Endothelial cell of umbilical vein (primary cell): ENCODE measurements around the gene MUC4. TPM values are rescaled to one million over a fixed set of nuclear protein-coding genes. Genes with fewer than 3 reads are reported as not detected.

ENCODE experiments used
- BruUV-seq: library from RNA; stranded (reverse); fragments of 400-500 nt; replicated peaks from 2 replicates; lab custom pipeline; 2021; lab: Mats Ljungman, UMichigan
- CTCF ChIA-PET: fragments of 300-600, 350-600 bp; sonication (Branson Sonifier 250); formaldehyde crosslinking; loops from one replicate; lab custom pipeline; 2021; ENCODE audit warnings: antibody characterized with exemption, inconsistent platforms; lab: Charles Lee
- POLR2A ChIA-PET: fragments of 300-600, 350-600 bp; sonication (Branson Sonifier 250); formaldehyde crosslinking; loops from one replicate; lab custom pipeline; 2021; ENCODE audit warnings: antibody characterized with exemption, inconsistent platforms; lab: Charles Lee
- DNase-seq: peaks from one replicate; pipeline ENCODE4 v3.0.0-alpha.2; 2011; ENCODE audit warnings: low read depth, low spot score
- FAIRE-seq: peaks from 2 replicates; lab custom pipeline; 2011; peaks lifted over from hg19 to GRCh38; lab: Jason Lieb, UNC
- H2AFZ ChIP-seq: 2 replicates; pipeline ENCODE4 v1.6.0; 2012; ENCODE audit warnings: low read depth, low read length, control low read depth, inconsistent platforms
- H3K27ac ChIP-seq: 2 replicates; pipeline ENCODE4 v1.5.1; 2011; ENCODE audit warnings: low read depth, mild to moderate bottlenecking, control low read depth, low read length, moderate library complexity; ENCODE audit not compliant: insufficient read depth
- H3K27me3 ChIP-seq, 2 experiments: 2 replicates each; pipeline versions ENCODE4 v1.6.0 to v1.6.1; 2011; ENCODE audit warnings: low read length in 2 of 2, mixed read lengths in 1 of 2; ENCODE audit not compliant: control insufficient read depth in 2 of 2, insufficient read depth in 2 of 2
- H3K36me3 ChIP-seq, 2 experiments: 2 replicates in 1 of 2; 3 replicates in 1 of 2; pipeline ENCODE4 v1.5.1; 2011; ENCODE audit warnings: low read length in 2 of 2, mild to moderate bottlenecking in 1 of 2, moderate library complexity in 1 of 2; ENCODE audit not compliant: control insufficient read depth in 2 of 2, insufficient read depth in 2 of 2; ENCODE audit errors: extremely low read depth in 1 of 2
- H3K4me1 ChIP-seq: 3 replicates; pipeline ENCODE4 v1.5.1; 2011; ENCODE audit warnings: mild to moderate bottlenecking, low read length; ENCODE audit not compliant: control insufficient read depth, insufficient read depth; ENCODE audit errors: extremely low read depth
- H3K4me2 ChIP-seq: 2 replicates; pipeline ENCODE4 v1.6.1; 2011; ENCODE audit warnings: low read length, control low read depth, mixed read lengths; ENCODE audit not compliant: insufficient read depth
- H3K4me3 ChIP-seq, 3 experiments: fragments of 200-600 bp in 1 of 3; sonication (generic), shearing (Covaris generic) in 1 of 3; replicated peaks in 1 of 3; 2 replicates each; pipeline ENCODE4 v1.5.1; 2011 to 2016; ENCODE audit warnings: control low read depth in 3 of 3, low read length in 3 of 3, mild to moderate bottlenecking in 2 of 3, inconsistent platforms in 1 of 3, low read depth in 1 of 3, moderate library complexity in 1 of 3; ENCODE audit not compliant: insufficient read depth in 1 of 3
- H3K79me2 ChIP-seq: 2 replicates; pipeline ENCODE4 v1.6.0; 2012; ENCODE audit warnings: low read length, inconsistent platforms; ENCODE audit not compliant: control insufficient read depth, insufficient read depth
- H3K9ac ChIP-seq: replicated peaks from 2 replicates; pipeline ENCODE3; 2011; ENCODE audit warnings: low read length, control low read depth; ENCODE audit not compliant: insufficient read depth; ENCODE audit errors: extremely low read depth
- H3K9me1 ChIP-seq: replicated peaks from 3 replicates; pipeline ENCODE4 v1.6.0; 2011; ENCODE audit warnings: mild to moderate bottlenecking, low read length; ENCODE audit not compliant: control insufficient read depth, insufficient read depth; ENCODE audit errors: extremely low read depth
- H3K9me3 ChIP-seq: replicated peaks from 2 replicates; pipeline ENCODE4 v1.5.1; 2012; ENCODE audit warnings: low read length, inconsistent platforms; ENCODE audit not compliant: control insufficient read depth, insufficient read depth
- H4K20me1 ChIP-seq: replicated peaks from 2 replicates; pipeline ENCODE3; 2011; ENCODE audit warnings: mild to moderate bottlenecking, low read length; ENCODE audit not compliant: control insufficient read depth, insufficient read depth; ENCODE audit errors: extremely low read depth
- EZH2 ChIP-seq: IDR thresholded peaks from 2 replicates; pipeline ENCODE4 v1.6.1; 2012; ENCODE audit warnings: borderline replicate concordance, low read depth, mild to moderate bottlenecking, moderate library complexity, low read length, inconsistent platforms; ENCODE audit not compliant: severe bottlenecking
- JUN ChIP-seq: IDR thresholded peaks from 2 replicates; pipeline ENCODE4 v1.6.1; 2011; ENCODE audit warnings: borderline replicate concordance, low read depth; ENCODE audit not compliant: insufficient read length, insufficient read depth
- MYC ChIP-seq: IDR thresholded peaks from one replicate; pipeline ENCODE4 v1.6.1; 2011; ENCODE audit warnings: mild to moderate bottlenecking, low read depth, low read length
- POLR2A ChIP-seq: IDR thresholded peaks from 2 replicates; pipeline ENCODE4 v1.6.1; 2012; ENCODE audit warnings: low read depth, mild to moderate bottlenecking, control low read depth, low read length
- dilution Hi-C: fragments of 300-500 bp; cut with MboI; formaldehyde crosslinking; loops from one replicate; pipeline ENCODE4 v1.15.0; 2019; ENCODE audit warnings: low sequenced_read_pairs; ENCODE audit not compliant: extremely low pct_ligation_motif_present
- intact Hi-C: fragments of 100-400 bp; cut with micrococcal nuclease; formaldehyde crosslinking; loops from one replicate; pipeline ENCODE4 v1.10.0; 2022
- polyA plus RNA-seq, 4 experiments: library from polyadenylated mRNA; depleted of rRNA in 3 of 4; stranded (reverse) in 3 of 4; unstranded in 1 of 4; fragments of >200 nt; gene quantifications; 2 replicates each; pipeline versions ENCODE4 v1.2.1 to v1.2.3, GENCODE V29; 2011 to 2012; ENCODE audit warnings: missing spikeins in 1 of 4
- total RNA-seq: library from RNA; stranded (reverse); gene quantifications from 2 replicates; pipeline ENCODE4 v1.2.3, GENCODE V29; 2021
- TF ChIP-seq, protein P1 (sequence below), 2 donors: IDR thresholded peaks; 1 replicate in 1 of 2; 2 replicates in 1 of 2; pipeline ENCODE4 v1.5.1; 2011; ENCODE audit warnings: low read length in 2 of 2, mild to moderate bottlenecking in 2 of 2, moderate library complexity in 2 of 2, control low read depth in 1 of 2, inconsistent platforms in 1 of 2, low read depth in 1 of 2; ENCODE audit not compliant: insufficient read depth in 1 of 2; ENCODE audit errors: extremely low read depth in 1 of 2

MUC4 gene
- total and polyA plus RNA-seq, 2 donors (not counting 3 experiments of a cell fraction or from before 2014, with no cell fraction given) = 0.04 TPM; not detected in 1

- DNase-seq = no peak
- Histone ChIP-seq H3K27ac (no peak overlapping the region), H2AFZ (no peak overlapping the region), H3K9me3 (no peaks in the 10 kb centered on the region), H4K20me1 (no peaks in the 10 kb centered on the region), H3K9ac (no peak overlapping the region), H3K4me2 (no peak overlapping the region), H3K9me1 (no peaks in the 10 kb centered on the region), H3K4me3 (no peak overlapping the region), H3K36me3 (no peaks in the 10 kb centered on the region), H3K27me3 (peaks cover 19 to 23% of the 10 kb centered on the region in 2 experiments), H3K79me2 (no peaks in the 10 kb centered on the region), H3K4me1 (peaks cover 6% of the 10 kb centered on the region)
- dilution Hi-C loops = no loop called here
- FAIRE-seq = no peak
- CTCF ChIA-PET = interaction anchor here (1.0 kb wide), 2 partner anchors 29 to 89 kb away, joined by 3 read pairs; no protein-coding TSS in a partner anchor
- no TSS peak for BruUV-seq
- POLR2A ChIA-PET = no interaction called here
- TF ChIP-seq EZH2 (no peak), MYC (no peak), JUN (no peak), POLR2A (no peak)
- TF ChIP-seq, protein P1, sequence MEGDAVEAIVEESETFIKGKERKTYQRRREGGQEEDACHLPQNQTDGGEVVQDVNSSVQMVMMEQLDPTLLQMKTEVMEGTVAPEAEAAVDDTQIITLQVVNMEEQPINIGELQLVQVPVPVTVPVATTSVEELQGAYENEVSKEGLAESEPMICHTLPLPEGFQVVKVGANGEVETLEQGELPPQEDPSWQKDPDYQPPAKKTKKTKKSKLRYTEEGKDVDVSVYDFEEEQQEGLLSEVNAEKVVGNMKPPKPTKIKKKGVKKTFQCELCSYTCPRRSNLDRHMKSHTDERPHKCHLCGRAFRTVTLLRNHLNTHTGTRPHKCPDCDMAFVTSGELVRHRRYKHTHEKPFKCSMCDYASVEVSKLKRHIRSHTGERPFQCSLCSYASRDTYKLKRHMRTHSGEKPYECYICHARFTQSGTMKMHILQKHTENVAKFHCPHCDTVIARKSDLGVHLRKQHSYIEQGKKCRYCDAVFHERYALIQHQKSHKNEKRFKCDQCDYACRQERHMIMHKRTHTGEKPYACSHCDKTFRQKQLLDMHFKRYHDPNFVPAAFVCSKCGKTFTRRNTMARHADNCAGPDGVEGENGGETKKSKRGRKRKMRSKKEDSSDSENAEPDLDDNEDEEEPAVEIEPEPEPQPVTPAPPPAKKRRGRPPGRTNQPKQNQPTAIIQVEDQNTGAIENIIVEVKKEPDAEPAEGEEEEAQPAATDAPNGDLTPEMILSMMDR (IDR thresholded peaks at IDR 0.05; ENCODE audit: extremely low read depth in 1 of 2, insufficient read depth in 1 of 2, low read depth in 1 of 2, low read length in 2 of 2) = no peak
- intact Hi-C loops = no loop called here
Measured at GRCh38 chr3:195760345-195761122, 51.2 kb downstream of the MUC4 start.
